Hepatocyte (in vitro differentiated cells): ENCODE results near the gene DYNLL2. TPM values are rescaled to one million over a fixed set of nuclear protein-coding genes. Genes with fewer than 3 reads are reported as not detected.
"Not testable (repeated sequence)": the region's sequence is repeated elsewhere in the genome, so short reads cannot be mapped to it uniquely, and the experiment has no call there.

Source experiments
- DNase-seq: peaks from one replicate; pipeline ENCODE4 v3.0.0-alpha.2; 2016; ENCODE audit warnings: low spot score
- H2AFZ ChIP-seq: fragments of 200-600 bp; sonication (generic); 2 replicates; pipeline ENCODE4 v1.6.0; 2016; ENCODE audit warnings: antibody characterized with exemption, mild to moderate bottlenecking
- H3K27ac ChIP-seq: fragments of 200-600 bp; sonication (generic); 2 replicates; pipeline ENCODE4 v1.5.1; 2016; ENCODE audit warnings: mild to moderate bottlenecking
- H3K27me3 ChIP-seq: fragments of 200-600 bp; sonication (generic); 2 replicates; pipeline ENCODE4 v1.6.1; 2016
- H3K36me3 ChIP-seq: fragments of 200-600 bp; sonication (generic); replicated peaks from 2 replicates; pipeline ENCODE4 v1.5.1; 2016; ENCODE audit warnings: low read depth; ENCODE audit not compliant: insufficient read depth
- H3K4me1 ChIP-seq: fragments of 200-600 bp; sonication (generic); 2 replicates; pipeline ENCODE4 v1.5.1; 2016; ENCODE audit warnings: mild to moderate bottlenecking, moderate library complexity; ENCODE audit not compliant: insufficient read depth
- H3K4me2 ChIP-seq: fragments of 200-600 bp; sonication (generic); 2 replicates; pipeline ENCODE4 v1.6.0; 2016
- H3K4me3 ChIP-seq: fragments of 200-600 bp; sonication (generic); 2 replicates; pipeline ENCODE4 v1.5.1; 2016; ENCODE audit warnings: mild to moderate bottlenecking
- H3K79me2 ChIP-seq: fragments of 200-600 bp; sonication (generic); 2 replicates; pipeline ENCODE4 v1.6.0; 2017; ENCODE audit warnings: mild to moderate bottlenecking
- H3K9me2 ChIP-seq: fragments of 200-600 bp; sonication (generic); replicated peaks from 2 replicates; pipeline ENCODE4 v1.6.0; 2017; ENCODE audit warnings: mild to moderate bottlenecking; ENCODE audit not compliant: insufficient read depth
- H3K9me3 ChIP-seq: fragments of 200-600 bp; sonication (generic); 2 replicates; pipeline ENCODE4 v1.5.1; 2016; ENCODE audit warnings: low read depth, mild to moderate bottlenecking
- H4K20me1 ChIP-seq: fragments of 200-600 bp; sonication (generic); 2 replicates; pipeline ENCODE4 v1.6.0; 2016; ENCODE audit warnings: mild to moderate bottlenecking; ENCODE audit not compliant: insufficient read depth, poor library complexity, severe bottlenecking
- CTCF ChIP-seq: fragments of 200-600 bp; sonication (generic); IDR thresholded peaks from 2 replicates; pipeline ENCODE4 v1.5.1; 2016; ENCODE audit warnings: antibody characterized with exemption, mild to moderate bottlenecking; ENCODE audit not compliant: poor library complexity
- EZH2 ChIP-seq: fragments of 200-600 bp; sonication (generic); IDR thresholded peaks from 2 replicates; pipeline ENCODE4 v1.6.1; 2016; ENCODE audit warnings: antibody characterized with exemption, mild to moderate bottlenecking, borderline replicate concordance
- EZH2phosphoT487 ChIP-seq: fragments of 200-600 bp; sonication (generic); IDR thresholded peaks from one replicate; pipeline ENCODE4 v1.6.1; 2018; ENCODE audit warnings: antibody characterized with exemption, mild to moderate bottlenecking, low read depth, moderate library complexity; ENCODE audit not compliant: unreplicated experiment, severe bottlenecking
- WGBS: methylation state at CpG from one replicate; pipeline ENCODE4 v1.1.6; 2016; ENCODE audit warnings: low lambda C conversion rate; ENCODE audit errors: missing lambda C conversion rate; 5-methylcytosine and 5-hydroxymethylcytosine counted together
- polyA plus RNA-seq: library from polyadenylated mRNA; unstranded; fragments of >200 nt; fragmentation: Nextera tagmentation; extraction: Ambion mirVana; gene quantifications from 2 replicates; pipeline ENCODE4 v1.2.1, GENCODE V29; 2016
- total RNA-seq: library from RNA; depleted of rRNA; stranded (reverse); fragments of >200 nt; gene quantifications from 2 replicates; pipeline ENCODE4 v1.2.3, GENCODE V29; 2014

Gene DYNLL2
- total and polyA plus RNA-seq, 2 experiments from 2014 or later = 2.7 to 23.2 TPM

- no peaks in the 10 kb centered on the region for H3K9me3 ChIP-seq
- 86% methylated on average over 1 of the region's 1 CpG for WGBS
Measured at GRCh38 chr17:58072862-58073261, 10.4 kb upstream of the DYNLL2 start.

GRCh38 chr17:58073266-58073665 lies 10.0 kb upstream of the DYNLL2 start:
- H4K20me1 ChIP-seq, H2AFZ ChIP-seq, H3K4me1 ChIP-seq, DNase-seq, H3K4me2 ChIP-seq, H3K36me3 ChIP-seq, H3K27ac ChIP-seq, H3K27me3 ChIP-seq, H3K9me3 ChIP-seq, H3K4me3 ChIP-seq, H3K9me2 ChIP-seq, H3K79me2 ChIP-seq: not testable (repeated sequence)
- 17% methylated on average over 6 of the region's 7 CpGs for WGBS

More at GRCh38 chr17:58072862-58073261, 10.4 kb upstream of the DYNLL2 start:
- Histone ChIP-seq H2AFZ (no peak overlapping the region), H3K27ac (no peak overlapping the region), H3K9me2 (no peaks in the 10 kb centered on the region), H4K20me1 (no peaks in the 10 kb centered on the region), H3K79me2 (no peaks in the 10 kb centered on the region), H3K4me2 (no peak overlapping the region), H3K4me3 (no peak overlapping the region), H3K4me1 (no peaks in the 10 kb centered on the region), H3K36me3 (no peaks in the 10 kb centered on the region), H3K27me3 (peaks cover 9% of the 10 kb centered on the region)
- TF ChIP-seq EZH2phosphoT487 (no peak), EZH2 (no peak), CTCF (no peak)
- DNase-seq = no peak

GRCh38 chr17:58074406-58074805 lies 8.8 kb upstream of the DYNLL2 start:
- H3K79me2 ChIP-seq, H3K4me3 ChIP-seq, H3K4me1 ChIP-seq, H2AFZ ChIP-seq, H3K4me2 ChIP-seq, H3K27ac ChIP-seq, H4K20me1 ChIP-seq, H3K9me2 ChIP-seq, DNase-seq, H3K36me3 ChIP-seq, H3K27me3 ChIP-seq, H3K9me3 ChIP-seq: not testable (repeated sequence)
- WGBS = no CpG with 5 or more reads among the region's 28 CpGs

GRCh38 chr17:58079300-58080033 lies 3.8 kb upstream of the DYNLL2 start:
- WGBS = 63% methylated on average over 6 of the region's 6 CpGs
- no peak overlapping the region for H2AFZ ChIP-seq
- TF ChIP-seq EZH2 (no peak), CTCF (no peak), EZH2phosphoT487 (no peak)
- H3K27me3 ChIP-seq = no peaks in the 10 kb centered on the region
- H3K9me3 ChIP-seq = no peaks in the 10 kb centered on the region
- no peak overlapping the region for H3K4me3 ChIP-seq
- H3K4me2 ChIP-seq = no peak overlapping the region
- H3K36me3 ChIP-seq = no peaks in the 10 kb centered on the region
- no peak for DNase-seq
- peaks cover 8% of the 10 kb centered on the region for H3K4me1 ChIP-seq
- H3K9me2 ChIP-seq = no peaks in the 10 kb centered on the region
- H4K20me1 ChIP-seq = peaks cover 10% of the 10 kb centered on the region
- peaks cover 11% of the 10 kb centered on the region for H3K79me2 ChIP-seq
- H3K27ac ChIP-seq = no peak overlapping the region
